Sigmoid colon (tissue), 7 donors: ENCODE measurements around the gene OPA3. TPM values are rescaled to one million over a fixed set of nuclear protein-coding genes. Genes with fewer than 3 reads are reported as not detected.
A peak's percentile ranks its signal among the peaks of the same experiment; 100 is the strongest.

Experiments
- DNase-seq: peaks from one replicate; pipeline ENCODE4 v3.0.0-alpha.2; 2019
- H3K27ac ChIP-seq, 4 donors: fragments of 200-600 bp; sonication (generic); one replicate each; pipeline ENCODE4 v1.5.1; 2016 to 2019; ENCODE audit warnings: mild to moderate bottlenecking in 1 of 4
- H3K27me3 ChIP-seq, 3 donors: fragments of 200-600 bp; sonication (generic); one replicate each; pipeline ENCODE4 v1.5.1; 2019; ENCODE audit warnings: mild to moderate bottlenecking in 1 of 3
- H3K36me3 ChIP-seq, 4 donors: fragments of 200-600 bp; sonication (generic); one replicate each; pipeline ENCODE4 v1.5.1; 2016 to 2019
- H3K4me1 ChIP-seq, 4 donors: fragments of 200-600 bp; sonication (generic); one replicate each; pipeline ENCODE4 v1.5.1; 2017 to 2019
- H3K4me3 ChIP-seq, 4 donors: fragments of 200-600 bp; sonication (generic); one replicate each; pipeline ENCODE4 v1.5.1; 2017 to 2019; ENCODE audit warnings: mild to moderate bottlenecking in 2 of 4, moderate library complexity in 1 of 4
- H3K9me3 ChIP-seq, 4 donors: fragments of 200-600 bp in 3 of 4; sonication (generic) in 3 of 4; one replicate each; pipeline versions ENCODE4 v1.5.1 to v1.6.1; 2013 to 2019
- EP300 ChIP-seq, 4 donors: sonication (generic); formaldehyde crosslinking; IDR thresholded peaks; one replicate each; pipeline ENCODE4 v1.6.1; 2017; ENCODE audit warnings: antibody characterized with exemption in 4 of 4
- POLR2A ChIP-seq, 2 donors: fragments of 450-650 bp; IDR thresholded peaks; one replicate each; pipeline ENCODE4 v1.6.1; 2016; ENCODE audit warnings: antibody characterized with exemption in 2 of 2, mild to moderate bottlenecking in 2 of 2, moderate library complexity in 2 of 2
- POLR2AphosphoS5 ChIP-seq, 4 donors: sonication (generic); formaldehyde crosslinking; IDR thresholded peaks; one replicate each; pipeline ENCODE4 v1.6.1; 2017; ENCODE audit warnings: antibody characterized with exemption in 4 of 4
- WGBS, 2 donors: extraction: QIAGEN DNeasy Blood & Tissue Kit; methylation state at CpG; one replicate each; pipeline ENCODE4 v1.1.7; 2013; 5-methylcytosine and 5-hydroxymethylcytosine counted together
- intact Hi-C: fragments of 100-400 bp; cut with DNase I; formaldehyde crosslinking; loops from one replicate; pipeline ENCODE4 v1.15.1; 2023
- polyA plus RNA-seq, 3 donors: library from polyadenylated mRNA; stranded (reverse); fragments of 200-250 nt; gene quantifications; one replicate each; pipeline ENCODE4 v1.2.3, GENCODE V29; 2013
- total RNA-seq, 4 donors: library from RNA; depleted of rRNA; stranded (reverse); fragments of >200 nt; gene quantifications; one replicate each; pipeline ENCODE4 v1.1.0, GENCODE V29; 2016
- TF ChIP-seq, protein P1 (sequence below), 4 experiments: fragments of 450-650 bp in 3 of 4; fragments of 200-600 bp in 1 of 4; IDR thresholded peaks; one replicate each; pipeline ENCODE4 v1.5.1; 2016 to 2019; ENCODE audit warnings: antibody characterized with exemption in 4 of 4, mild to moderate bottlenecking in 3 of 4, moderate library complexity in 2 of 4
- donor health status: healthy with polysubstance abuse.
- donor health status: Bipolar disorder and iron deficiency.
- donor health status: healthy.

OPA3 gene
- total and polyA plus RNA-seq, 7 donors: 3.0 to 11.3 (median 7.2) TPM

DNA sequence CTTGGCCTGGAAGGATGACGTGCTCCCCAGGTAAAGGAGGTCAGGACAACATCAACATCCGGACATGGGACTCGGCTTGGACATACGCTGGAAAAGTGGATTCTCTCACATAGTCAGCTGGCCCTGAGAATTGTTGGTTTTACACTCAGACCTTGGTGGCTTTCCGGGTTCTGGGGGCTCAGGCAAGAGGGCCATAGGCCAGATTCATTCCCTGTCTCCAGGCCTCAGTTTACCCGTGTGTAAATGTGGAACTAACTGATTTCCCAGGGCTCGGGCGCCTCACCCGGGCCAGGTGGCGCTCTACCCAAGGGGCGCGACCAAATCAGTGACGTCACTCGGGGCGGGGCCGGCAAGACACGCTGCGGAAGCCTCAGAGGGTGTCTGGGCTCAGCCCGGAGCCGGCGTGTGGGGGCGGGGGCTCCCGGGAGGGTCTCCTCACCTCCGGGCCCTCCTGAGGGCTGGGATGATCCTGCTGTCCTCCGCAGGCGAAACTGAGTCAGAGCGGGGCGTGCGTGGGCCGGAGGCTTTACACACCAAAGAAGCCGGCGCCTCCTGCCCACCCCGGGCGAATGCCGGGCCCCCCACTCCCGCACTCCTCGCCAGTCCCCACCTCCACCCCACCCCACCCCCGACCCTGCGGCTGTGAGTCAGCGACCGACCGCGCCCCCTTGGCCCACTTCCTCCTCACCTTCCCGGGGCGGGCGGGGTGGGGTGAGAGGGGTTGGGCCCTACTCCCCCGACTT, 78.2 kb downstream of the OPA3 start:
- intact Hi-C loops: loop anchor here (10.0 kb wide), 2 partner anchors 278 to 752 kb away; partner anchors contain the start of gene DMPK
- TF ChIP-seq EP300 (IDR thresholded peaks at IDR 0.05) (peak in 1 of 4 donors; percentile 1), POLR2AphosphoS5 (IDR thresholded peaks at IDR 0.05) (peak; percentile 88 to 93 (median 92)), POLR2A (IDR thresholded peaks at IDR 0.05) (peak; percentile 86 to 94)
- TF ChIP-seq, protein P1, sequence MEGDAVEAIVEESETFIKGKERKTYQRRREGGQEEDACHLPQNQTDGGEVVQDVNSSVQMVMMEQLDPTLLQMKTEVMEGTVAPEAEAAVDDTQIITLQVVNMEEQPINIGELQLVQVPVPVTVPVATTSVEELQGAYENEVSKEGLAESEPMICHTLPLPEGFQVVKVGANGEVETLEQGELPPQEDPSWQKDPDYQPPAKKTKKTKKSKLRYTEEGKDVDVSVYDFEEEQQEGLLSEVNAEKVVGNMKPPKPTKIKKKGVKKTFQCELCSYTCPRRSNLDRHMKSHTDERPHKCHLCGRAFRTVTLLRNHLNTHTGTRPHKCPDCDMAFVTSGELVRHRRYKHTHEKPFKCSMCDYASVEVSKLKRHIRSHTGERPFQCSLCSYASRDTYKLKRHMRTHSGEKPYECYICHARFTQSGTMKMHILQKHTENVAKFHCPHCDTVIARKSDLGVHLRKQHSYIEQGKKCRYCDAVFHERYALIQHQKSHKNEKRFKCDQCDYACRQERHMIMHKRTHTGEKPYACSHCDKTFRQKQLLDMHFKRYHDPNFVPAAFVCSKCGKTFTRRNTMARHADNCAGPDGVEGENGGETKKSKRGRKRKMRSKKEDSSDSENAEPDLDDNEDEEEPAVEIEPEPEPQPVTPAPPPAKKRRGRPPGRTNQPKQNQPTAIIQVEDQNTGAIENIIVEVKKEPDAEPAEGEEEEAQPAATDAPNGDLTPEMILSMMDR (IDR thresholded peaks at IDR 0.05): peak in 1 of 4 experiments; percentile 26
- Histone ChIP-seq H3K27me3 (peaks cover 0 to 4% (median 0%) of the 10 kb centered on the region in 3 donors), H3K27ac (peak overlapping the region; percentile 94 to 99 (median 98)), H3K9me3 (no peaks in the 10 kb centered on the region), H3K4me3 (peak overlapping the region; percentile 83 to 100 (median 100)), H3K4me1 (peaks cover 0 to 26% (median 24%) of the 10 kb centered on the region in 4 donors), H3K36me3 (no peaks in the 10 kb centered on the region)
- peak; percentile 98 for DNase-seq
- 1% methylated on average over 47 of the region's 47 CpGs for WGBS, 2 donors

DNA sequence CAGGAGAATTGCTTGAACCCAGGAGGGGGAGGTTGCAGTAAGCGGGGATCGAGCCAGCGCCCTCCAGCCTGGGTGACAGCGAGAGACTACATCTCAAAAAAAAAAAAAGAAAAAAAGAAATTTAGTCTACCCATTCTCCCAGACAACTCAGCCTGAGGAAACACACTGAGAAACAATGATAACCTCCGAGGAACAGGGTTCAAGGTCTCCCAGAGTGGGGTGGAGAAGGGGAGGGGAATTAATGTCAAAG, 78.7 kb downstream of the OPA3 start:
- TF ChIP-seq, protein P1 (IDR thresholded peaks at IDR 0.05): no peak
- TF ChIP-seq POLR2A (IDR thresholded peaks at IDR 0.05): no peak
- no peak for TF ChIP-seq EP300 (IDR thresholded peaks at IDR 0.05)
- TF ChIP-seq POLR2AphosphoS5 (IDR thresholded peaks at IDR 0.05): no peak
- peak overlapping the region in 3 of 4 donors; percentile 99 to 100 (median 100) for H3K4me3 ChIP-seq
- peak overlapping the region; percentile 94 to 99 (median 98) for H3K27ac ChIP-seq
- WGBS, 2 donors: 33 to 70% methylated on average over 5 of the region's 5 CpGs
- peaks cover 0 to 21% (median 19%) of the 10 kb centered on the region in 4 donors for H3K4me1 ChIP-seq
- intact Hi-C loops: loop anchor here (10.0 kb wide), 2 partner anchors 279 to 751 kb away; partner anchors contain the start of gene DMPK
- H3K36me3 ChIP-seq: no peaks in the 10 kb centered on the region
- H3K9me3 ChIP-seq: no peaks in the 10 kb centered on the region
- peaks cover 0 to 8% (median 0%) of the 10 kb centered on the region in 3 donors for H3K27me3 ChIP-seq
- no peak for DNase-seq

DNA sequence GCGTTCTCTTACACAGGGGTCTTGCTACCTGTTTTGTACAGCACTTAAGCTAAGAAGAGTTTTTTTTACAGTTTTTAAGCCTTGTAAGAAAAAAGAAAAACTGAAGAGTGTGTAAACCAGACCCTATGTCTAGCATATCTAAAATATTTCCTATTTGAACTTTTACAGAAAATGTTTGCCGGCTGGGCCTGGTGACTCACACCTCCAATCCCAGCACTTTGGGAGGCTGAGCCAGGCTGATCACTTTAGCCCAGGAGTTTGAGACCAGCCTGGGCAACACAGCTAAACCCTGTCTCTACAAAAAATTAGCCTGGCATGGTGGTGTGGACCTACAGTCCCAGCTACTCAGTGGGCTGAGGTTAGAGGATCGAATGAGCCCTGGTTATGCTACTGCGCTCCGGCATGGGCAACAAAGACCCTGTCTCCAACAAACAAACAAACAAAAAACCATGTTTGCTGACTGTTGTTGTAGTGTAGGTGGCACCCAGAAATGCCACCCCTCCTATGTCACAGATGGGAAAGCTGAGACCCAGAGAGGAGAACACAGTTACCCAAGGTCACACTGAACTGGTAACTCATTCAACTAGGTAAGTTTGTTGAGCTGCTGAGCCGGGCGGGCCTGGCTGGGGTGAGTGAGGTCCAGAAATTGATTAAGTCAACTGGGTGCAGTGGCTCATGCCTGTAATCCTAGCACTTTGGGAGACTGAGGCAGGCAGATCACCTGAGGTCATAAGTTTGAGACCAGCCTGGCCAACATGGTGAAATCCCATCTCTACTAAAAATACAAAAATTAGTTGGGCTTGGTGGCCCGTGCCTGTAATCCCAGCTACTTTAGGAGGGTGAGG, 79.2 kb downstream of the OPA3 start:
- intact Hi-C loops: loop anchor here (10.0 kb wide), 2 partner anchors 279 to 751 kb away; partner anchors contain the start of gene DMPK
- no peak for DNase-seq
- H3K27ac ChIP-seq: peak overlapping the region; percentile 94 to 99 (median 98)
- TF ChIP-seq POLR2A (IDR thresholded peaks at IDR 0.05) (no peak), EP300 (IDR thresholded peaks at IDR 0.05) (no peak), POLR2AphosphoS5 (IDR thresholded peaks at IDR 0.05) (no peak)
- TF ChIP-seq, protein P1 (IDR thresholded peaks at IDR 0.05): no peak
- peaks cover 0 to 13% (median 0%) of the 10 kb centered on the region in 3 donors for H3K27me3 ChIP-seq
- H3K9me3 ChIP-seq: no peaks in the 10 kb centered on the region
- H3K4me1 ChIP-seq: peaks cover 0 to 16% (median 14%) of the 10 kb centered on the region in 4 donors
- no peaks in the 10 kb centered on the region for H3K36me3 ChIP-seq
- no peak overlapping the region for H3K4me3 ChIP-seq
- WGBS, 2 donors: 82 to 90% methylated on average over 8 of the region's 8 CpGs

DNA sequence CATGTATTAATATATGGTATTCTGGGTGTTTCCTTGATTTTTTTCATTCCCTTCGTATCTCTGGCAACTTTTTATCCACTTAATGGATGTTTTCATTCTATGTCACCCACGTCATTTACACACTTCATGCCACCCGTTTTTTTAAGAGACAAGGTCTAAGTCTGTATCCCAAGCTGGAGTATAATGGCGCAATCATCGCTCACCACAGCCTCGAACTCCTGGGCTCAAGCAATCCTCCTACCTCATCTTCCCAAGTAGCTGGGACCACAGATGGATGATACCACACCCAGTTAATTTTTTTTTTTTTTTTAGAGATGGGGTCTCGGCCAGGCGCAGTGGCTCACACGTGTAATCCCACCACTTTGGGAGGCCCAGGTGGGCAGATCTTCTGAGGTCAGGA, 80.7 kb downstream of the OPA3 start:
- WGBS, 2 donors: 88 to 90% methylated on average over 9 of the region's 9 CpGs
- Histone ChIP-seq H3K36me3 (no peaks in the 10 kb centered on the region), H3K27me3 (peaks cover 4 to 28% (median 11%) of the 10 kb centered on the region in 3 donors), H3K9me3 (no peaks in the 10 kb centered on the region), H3K27ac (no peak overlapping the region), H3K4me1 (peaks cover 0 to 12% (median 10%) of the 10 kb centered on the region in 4 donors), H3K4me3 (no peak overlapping the region)
- TF ChIP-seq, protein P1 (IDR thresholded peaks at IDR 0.05): no peak
- TF ChIP-seq POLR2AphosphoS5 (IDR thresholded peaks at IDR 0.05) (no peak), EP300 (IDR thresholded peaks at IDR 0.05) (no peak), POLR2A (IDR thresholded peaks at IDR 0.05) (no peak)
- intact Hi-C loops: loop anchor here (10.0 kb wide), 2 partner anchors 281 to 749 kb away; partner anchors contain the start of gene DMPK
- no peak for DNase-seq
